ENCODE measurements around the gene GLTP. TPM values are rescaled to one million over a fixed set of nuclear protein-coding genes. Genes with fewer than 3 reads are reported as not detected.

The GLTP gene
- total and polyA plus RNA-seq, 2 of the 13 experiments (the other 11 are each of a cell fraction or from before 2014, with no cell fraction given) = 10.7 to 12.9 TPM

DNA sequence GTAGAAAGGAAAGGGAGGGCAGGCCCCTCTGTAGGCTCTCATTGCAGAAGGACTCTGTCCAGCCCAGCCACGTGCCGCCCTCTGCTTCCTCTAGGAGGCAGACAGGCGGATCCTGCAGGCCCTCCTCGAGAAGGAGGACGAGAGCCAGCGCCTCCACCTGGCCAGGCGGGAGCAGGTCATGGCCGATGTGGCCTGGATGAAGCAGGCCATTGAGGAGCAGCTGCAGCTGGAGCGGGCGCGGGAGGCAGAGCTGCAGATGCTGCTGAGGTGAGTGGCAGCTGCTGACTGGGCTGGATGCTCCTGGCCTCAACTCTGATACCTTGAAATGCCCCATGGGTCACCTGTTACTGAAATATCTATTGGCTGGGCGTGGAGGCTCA lies 30.6 kb upstream of the GLTP start (continued):
- TF ChIP-seq ZBTB39 (CRISPR knock-in tag; IDR thresholded peaks at IDR 0.05) = no peak
- no peak for TF ChIP-seq ZNF720 (CRISPR knock-in tag; IDR thresholded peaks at IDR 0.05)
- TF ChIP-seq MYC (CRISPR knock-in tag; IDR thresholded peaks at IDR 0.05; ENCODE audit: borderline replicate concordance) = peak; percentile 76; the same call in 1 of the 2 replicates
- TF ChIP-seq SOX5 (CRISPR knock-in tag; IDR thresholded peaks at IDR 0.05; ENCODE audit: borderline replicate concordance) = no peak
- peak; percentile 23; the same call in 1 of the 2 replicates for TF ChIP-seq IRF2 (CRISPR knock-in tag; IDR thresholded peaks at IDR 0.05)
- TF ChIP-seq, protein P1, sequence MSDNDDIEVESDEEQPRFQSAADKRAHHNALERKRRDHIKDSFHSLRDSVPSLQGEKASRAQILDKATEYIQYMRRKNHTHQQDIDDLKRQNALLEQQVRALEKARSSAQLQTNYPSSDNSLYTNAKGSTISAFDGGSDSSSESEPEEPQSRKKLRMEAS (IDR thresholded peaks at IDR 0.05) = peak; percentile 82
- no peak for TF ChIP-seq ZNF460 (CRISPR knock-in tag; IDR thresholded peaks at IDR 0.05; ENCODE audit: borderline replicate concordance)
- TF ChIP-seq NFKB2 (CRISPR knock-in tag; IDR thresholded peaks at IDR 0.05; ENCODE audit: borderline replicate concordance) = peak; percentile 41; the same call in 1 of the 2 replicates
- peak; percentile 81 for TF ChIP-seq ZMYM4 (CRISPR knock-in tag; IDR thresholded peaks at IDR 0.05)
- no peak for TF ChIP-seq TGIF2 (CRISPR knock-in tag; IDR thresholded peaks at IDR 0.05)
- no peak for TF ChIP-seq MED1 (CRISPR knock-in tag; IDR thresholded peaks at IDR 0.05)
- TF ChIP-seq SALL2 (CRISPR knock-in tag; IDR thresholded peaks at IDR 0.05) = no peak
- peak; percentile 46; the same call in 1 of the 2 replicates for TF ChIP-seq ZFX (CRISPR knock-in tag; IDR thresholded peaks at IDR 0.05; ENCODE audit: low read depth)
- TF ChIP-seq TARDBP (CRISPR knock-in tag; IDR thresholded peaks at IDR 0.05) = peak; percentile 55; the same call in 1 of the 2 replicates
- no peak for TF ChIP-seq HMGXB3 (CRISPR knock-in tag; IDR thresholded peaks at IDR 0.05; ENCODE audit: borderline replicate concordance)
- peak; percentile 57 for TF ChIP-seq SALL1 (CRISPR knock-in tag; IDR thresholded peaks at IDR 0.05)
- peak; percentile 99 for TF ChIP-seq KLF12 (CRISPR knock-in tag; IDR thresholded peaks at IDR 0.05; ENCODE audit: borderline replicate concordance)
- TF ChIP-seq SSRP1 (CRISPR knock-in tag; IDR thresholded peaks at IDR 0.05) = no peak
- TF ChIP-seq, protein P2, sequence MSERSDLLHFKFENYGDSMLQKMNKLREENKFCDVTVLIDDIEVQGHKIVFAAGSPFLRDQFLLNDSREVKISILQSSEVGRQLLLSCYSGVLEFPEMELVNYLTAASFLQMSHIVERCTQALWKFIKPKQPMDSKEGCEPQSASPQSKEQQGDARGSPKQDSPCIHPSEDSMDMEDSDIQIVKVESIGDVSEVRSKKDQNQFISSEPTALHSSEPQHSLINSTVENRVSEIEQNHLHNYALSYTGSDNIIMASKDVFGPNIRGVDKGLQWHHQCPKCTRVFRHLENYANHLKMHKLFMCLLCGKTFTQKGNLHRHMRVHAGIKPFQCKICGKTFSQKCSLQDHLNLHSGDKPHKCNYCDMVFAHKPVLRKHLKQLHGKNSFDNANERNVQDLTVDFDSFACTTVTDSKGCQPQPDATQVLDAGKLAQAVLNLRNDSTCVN (CRISPR knock-in tag; IDR thresholded peaks at IDR 0.05; ENCODE audit: borderline replicate concordance) = no peak
- TF ChIP-seq, protein P3, sequence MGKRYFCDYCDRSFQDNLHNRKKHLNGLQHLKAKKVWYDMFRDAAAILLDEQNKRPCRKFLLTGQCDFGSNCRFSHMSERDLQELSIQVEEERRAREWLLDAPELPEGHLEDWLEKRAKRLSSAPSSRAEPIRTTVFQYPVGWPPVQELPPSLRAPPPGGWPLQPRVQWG (CRISPR knock-in tag; IDR thresholded peaks at IDR 0.05; ENCODE audit: borderline replicate concordance, low read depth) = no peak
- no peak for TF ChIP-seq SAFB2 (CRISPR knock-in tag; IDR thresholded peaks at IDR 0.05; ENCODE audit: borderline replicate concordance, low read depth)
- 0 out of 2 replicates have a peak, but pooled peaks have one; percentile 39 for TF ChIP-seq ADNP (CRISPR knock-in tag; IDR thresholded peaks at IDR 0.05)
- TF ChIP-seq MXI1 (IDR thresholded peaks at IDR 0.05; ENCODE audit: borderline replicate concordance, low read depth, low read length) = peak; percentile 51; the same call in 1 of the 3 replicates
- no peak for TF ChIP-seq RARG (CRISPR knock-in tag; IDR thresholded peaks at IDR 0.05; ENCODE audit: low read depth)
